Gastroesophageal sphincter (tissue), 4 donors: ENCODE data around the gene ASB18. TPM values are rescaled to one million over a fixed set of nuclear protein-coding genes. Genes with fewer than 3 reads are reported as not detected.

ENCODE experiments used
- ATAC-seq: fragments of 150-250 bp; one replicate; pipeline ENCODE4 v1.9.1; 2016; ENCODE audit warnings: mild to moderate bottlenecking, moderate library complexity
- H3K27ac ChIP-seq, 4 donors: fragments of 200-600 bp; sonication (generic) in 3 of 4; 1 replicate in 3 of 4; 2 replicates in 1 of 4; pipeline ENCODE4 v1.5.1; 2016 to 2019
- H3K27me3 ChIP-seq: fragments of 200-600 bp; sonication (generic); one replicate; pipeline ENCODE4 v1.5.1; 2019
- H3K36me3 ChIP-seq, 2 donors: fragments of 200-600 bp; sonication (generic); one replicate each; pipeline ENCODE4 v1.5.1; 2019; ENCODE audit warnings: control low read depth in 1 of 2
- H3K4me1 ChIP-seq, 3 donors: fragments of 200-600 bp; sonication (generic); 1 replicate in 2 of 3; 2 replicates in 1 of 3; pipeline ENCODE4 v1.5.1; 2016 to 2019; ENCODE audit warnings: control low read depth in 2 of 3
- H3K4me3 ChIP-seq, 2 donors: fragments of 200-600 bp; sonication (generic); one replicate each; pipeline ENCODE4 v1.5.1; 2019; ENCODE audit warnings: mild to moderate bottlenecking in 1 of 2, moderate library complexity in 1 of 2
- H3K9me3 ChIP-seq, 3 donors: fragments of 200-600 bp; sonication (generic); one replicate each; pipeline ENCODE4 v1.5.1; 2017 to 2019; ENCODE audit warnings: control low read depth in 2 of 3
- EP300 ChIP-seq: sonication (generic); formaldehyde crosslinking; IDR thresholded peaks from one replicate; pipeline ENCODE4 v1.6.1; 2017; ENCODE audit warnings: antibody characterized with exemption, mild to moderate bottlenecking
- POLR2A ChIP-seq, 2 donors: fragments of 450-650 bp; IDR thresholded peaks; one replicate each; pipeline ENCODE4 v1.6.1; 2017; ENCODE audit warnings: antibody characterized with exemption in 2 of 2, mild to moderate bottlenecking in 2 of 2, moderate library complexity in 1 of 2
- POLR2AphosphoS5 ChIP-seq: sonication (generic); formaldehyde crosslinking; IDR thresholded peaks from one replicate; pipeline ENCODE4 v1.6.1; 2017; ENCODE audit warnings: antibody characterized with exemption
- WGBS, 2 donors: methylation state at CpG; one replicate each; pipeline ENCODE4 v1.1.5; 2018; ENCODE audit warnings: low coverage in 1 of 2; 5-methylcytosine and 5-hydroxymethylcytosine counted together
- total RNA-seq, 4 donors: library from RNA; depleted of rRNA; stranded (reverse); fragments of >200 nt; gene quantifications; one replicate each; pipeline ENCODE4 v1.1.0, GENCODE V29; 2016
- TF ChIP-seq, protein P1 (sequence below), 4 experiments: fragments of 200-600 bp in 2 of 4; fragments of 450-650 bp in 2 of 4; sonication (generic) in 1 of 4; IDR thresholded peaks; one replicate each; pipeline ENCODE4 v1.5.1; 2017 to 2019; ENCODE audit warnings: antibody characterized with exemption in 4 of 4, mild to moderate bottlenecking in 2 of 4, moderate library complexity in 2 of 4

The ASB18 gene
- total RNA-seq, 4 donors from 2014 or later = not detected

DNA sequence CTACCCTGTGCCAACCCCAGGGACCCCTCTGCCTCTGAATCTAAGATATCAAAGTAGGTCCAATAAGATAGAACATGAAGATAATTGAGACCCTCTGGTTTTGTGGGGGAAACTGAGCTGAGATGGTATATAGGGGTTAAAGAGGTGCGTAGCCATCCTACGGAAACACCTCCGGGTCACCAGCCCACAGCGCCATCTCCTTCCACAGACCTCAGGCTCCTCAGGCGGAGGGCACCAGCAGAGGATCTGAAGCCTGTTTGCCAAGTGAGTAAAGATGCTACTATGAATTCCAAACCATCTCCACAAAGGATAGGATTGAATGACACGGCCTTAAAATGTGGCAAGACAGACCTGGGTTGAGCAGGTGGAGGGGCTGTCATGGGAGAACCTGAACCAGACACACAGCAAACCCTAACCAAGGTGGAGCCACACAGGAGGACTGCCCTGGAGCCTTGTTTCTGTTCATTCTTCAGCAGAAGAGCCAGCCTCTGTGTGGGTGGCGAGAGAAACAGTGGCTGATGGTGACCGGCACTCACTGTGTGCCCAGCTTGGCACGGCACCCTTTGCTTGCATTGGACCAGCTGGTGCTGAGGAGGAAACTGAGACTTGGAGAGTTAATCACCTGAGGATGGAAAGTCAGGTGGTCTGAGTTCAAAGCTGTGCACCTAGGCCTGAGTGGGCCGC lies 106.2 kb downstream of the ASB18 start:
- TF ChIP-seq, protein P1, sequence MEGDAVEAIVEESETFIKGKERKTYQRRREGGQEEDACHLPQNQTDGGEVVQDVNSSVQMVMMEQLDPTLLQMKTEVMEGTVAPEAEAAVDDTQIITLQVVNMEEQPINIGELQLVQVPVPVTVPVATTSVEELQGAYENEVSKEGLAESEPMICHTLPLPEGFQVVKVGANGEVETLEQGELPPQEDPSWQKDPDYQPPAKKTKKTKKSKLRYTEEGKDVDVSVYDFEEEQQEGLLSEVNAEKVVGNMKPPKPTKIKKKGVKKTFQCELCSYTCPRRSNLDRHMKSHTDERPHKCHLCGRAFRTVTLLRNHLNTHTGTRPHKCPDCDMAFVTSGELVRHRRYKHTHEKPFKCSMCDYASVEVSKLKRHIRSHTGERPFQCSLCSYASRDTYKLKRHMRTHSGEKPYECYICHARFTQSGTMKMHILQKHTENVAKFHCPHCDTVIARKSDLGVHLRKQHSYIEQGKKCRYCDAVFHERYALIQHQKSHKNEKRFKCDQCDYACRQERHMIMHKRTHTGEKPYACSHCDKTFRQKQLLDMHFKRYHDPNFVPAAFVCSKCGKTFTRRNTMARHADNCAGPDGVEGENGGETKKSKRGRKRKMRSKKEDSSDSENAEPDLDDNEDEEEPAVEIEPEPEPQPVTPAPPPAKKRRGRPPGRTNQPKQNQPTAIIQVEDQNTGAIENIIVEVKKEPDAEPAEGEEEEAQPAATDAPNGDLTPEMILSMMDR (IDR thresholded peaks at IDR 0.05) = no peak
- TF ChIP-seq EP300 (no peak), POLR2A (IDR thresholded peaks at IDR 0.05) (no peak), POLR2AphosphoS5 (no peak)
- 80 to 100% methylated on average over 1 to 7 of the region's 10 CpGs for WGBS, 2 donors
- peaks cover 0 to 8% (median 0%) of the 10 kb centered on the region in 3 donors for H3K9me3 ChIP-seq
- H3K4me3 ChIP-seq = no peak overlapping the region
- no peaks in the 10 kb centered on the region for H3K36me3 ChIP-seq
- no peak overlapping the region for H3K27ac ChIP-seq
- H3K27me3 ChIP-seq = peaks cover 73% of the 10 kb centered on the region
- peaks cover 0 to 5% (median 2%) of the 10 kb centered on the region in 3 donors for H3K4me1 ChIP-seq
- ATAC-seq = no peak

DNA sequence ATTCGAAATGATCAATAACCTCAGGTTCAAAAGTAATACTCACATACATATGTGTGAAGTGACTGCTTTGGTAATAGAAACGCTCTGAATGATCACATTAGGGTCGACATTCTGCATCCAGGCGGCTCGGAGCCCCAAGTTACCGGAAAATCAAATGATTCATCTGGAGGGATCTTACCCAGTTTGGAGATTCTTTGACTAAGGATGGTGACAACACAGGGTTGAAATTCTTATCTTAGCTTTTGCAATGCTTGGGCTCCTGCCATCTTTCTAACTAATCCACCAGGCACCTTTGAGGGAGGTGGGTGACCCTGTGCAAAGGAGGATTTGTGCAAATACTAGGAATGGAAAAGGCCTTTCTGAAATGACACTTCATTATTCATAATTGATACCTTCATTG lies 106.8 kb downstream of the ASB18 start:
- no peak for TF ChIP-seq EP300
- WGBS, 2 donors = 86 to 94% methylated on average over 3 to 6 of the region's 6 CpGs
- peaks cover 0 to 14% (median 0%) of the 10 kb centered on the region in 3 donors for H3K9me3 ChIP-seq
- H3K36me3 ChIP-seq = no peaks in the 10 kb centered on the region
- H3K4me3 ChIP-seq = no peak overlapping the region
- no peak overlapping the region for H3K27ac ChIP-seq
- no peak for ATAC-seq
- H3K4me1 ChIP-seq = peaks cover 0 to 5% (median 2%) of the 10 kb centered on the region in 3 donors
- peaks cover 67% of the 10 kb centered on the region for H3K27me3 ChIP-seq

DNA sequence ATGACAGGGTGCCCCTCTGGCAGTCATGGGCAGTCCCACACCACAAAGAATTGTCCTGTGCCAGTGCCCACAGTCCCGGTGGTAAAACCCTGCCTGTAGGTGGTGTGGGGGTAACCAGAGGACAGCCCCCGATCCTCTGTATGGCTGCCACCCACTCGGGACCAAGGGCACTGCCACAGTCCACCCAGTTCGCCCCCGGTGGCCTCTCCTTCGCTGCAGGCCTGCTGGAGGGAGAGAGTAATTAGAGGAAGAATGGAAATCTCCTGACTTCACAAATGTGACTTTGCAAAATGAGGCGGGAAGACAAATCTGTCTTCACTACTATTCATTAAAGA lies 107.4 kb downstream of the ASB18 start:
- ATAC-seq = no peak
- 80 to 82% methylated on average over 2 to 4 of the region's 7 CpGs for WGBS, 2 donors
- no peak overlapping the region for H3K27ac ChIP-seq
- H3K27me3 ChIP-seq = peaks cover 61% of the 10 kb centered on the region
- H3K9me3 ChIP-seq = peaks cover 0 to 19% (median 0%) of the 10 kb centered on the region in 3 donors
- no peak overlapping the region for H3K4me3 ChIP-seq
- H3K4me1 ChIP-seq = peaks cover 0 to 5% (median 2%) of the 10 kb centered on the region in 3 donors
- H3K36me3 ChIP-seq = no peaks in the 10 kb centered on the region
- TF ChIP-seq POLR2AphosphoS5 (no peak), EP300 (no peak), POLR2A (IDR thresholded peaks at IDR 0.05) (no peak)
- TF ChIP-seq, protein P1 (IDR thresholded peaks at IDR 0.05) = no peak

DNA sequence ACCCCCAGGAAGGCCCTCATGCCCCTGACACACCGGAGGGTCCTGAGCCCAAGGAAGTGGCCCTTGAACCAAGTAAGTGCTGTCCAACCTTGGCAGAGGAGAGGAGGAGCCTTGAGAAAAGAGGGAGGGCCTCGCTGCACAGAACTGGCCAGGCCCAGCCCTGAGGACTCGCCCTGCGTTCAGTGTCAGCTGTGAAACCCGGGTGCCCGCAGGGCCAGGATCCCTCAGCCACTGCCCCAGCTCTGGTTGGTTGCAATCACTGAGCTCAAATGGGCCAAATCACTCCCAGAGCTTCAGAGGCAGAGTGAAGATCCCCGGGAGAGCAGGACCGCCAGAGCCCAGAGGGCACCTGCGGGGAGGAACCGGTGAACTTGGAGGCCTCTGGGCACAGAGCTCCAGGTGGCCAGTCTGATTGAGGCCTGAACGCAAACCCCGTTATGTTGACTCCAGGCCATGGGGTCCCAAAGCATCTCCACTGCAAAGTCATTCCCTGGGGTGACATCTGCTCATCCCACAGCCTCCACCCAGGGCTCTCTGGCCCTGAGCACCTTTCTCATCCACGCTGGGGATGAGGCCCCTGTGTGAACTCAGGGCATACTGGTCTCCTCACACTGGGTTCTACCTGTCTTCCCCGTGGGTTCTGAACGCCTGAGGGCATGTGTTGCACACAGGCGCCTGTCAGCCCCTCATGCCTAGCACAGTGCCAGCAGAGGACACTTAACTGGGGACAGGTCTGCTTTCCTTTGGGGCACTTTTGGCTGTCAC lies 107.9 kb downstream of the ASB18 start:
- TF ChIP-seq POLR2A (IDR thresholded peaks at IDR 0.05) (no peak), POLR2AphosphoS5 (no peak), EP300 (no peak)
- TF ChIP-seq, protein P1 (IDR thresholded peaks at IDR 0.05) = no peak
- peaks cover 0 to 5% (median 2%) of the 10 kb centered on the region in 3 donors for H3K4me1 ChIP-seq

DNA sequence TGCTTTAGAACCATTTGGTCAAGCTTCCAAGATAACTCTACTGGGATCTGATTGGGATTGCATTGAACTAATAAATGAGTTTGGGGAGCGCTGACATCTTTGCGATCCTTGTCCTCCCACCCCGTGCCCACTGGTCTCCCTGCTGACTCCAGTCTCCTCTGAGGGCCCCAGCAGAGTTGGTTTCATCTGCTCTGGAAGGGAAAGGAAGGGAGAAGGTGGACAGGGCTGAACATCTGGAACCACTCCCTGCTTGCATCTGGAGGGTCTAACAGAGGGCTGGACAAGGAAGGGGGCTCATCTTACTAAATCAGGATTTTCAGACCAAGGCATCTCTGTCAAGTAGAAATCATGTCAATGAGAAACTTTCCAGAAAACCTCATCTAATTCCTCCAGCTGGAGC lies 108.8 kb downstream of the ASB18 start:
- Histone ChIP-seq H3K36me3 (no peaks in the 10 kb centered on the region), H3K27ac (no peak overlapping the region), H3K4me1 (peaks cover 0 to 5% (median 2%) of the 10 kb centered on the region in 3 donors), H3K9me3 (peaks cover 0 to 34% (median 0%) of the 10 kb centered on the region in 3 donors), H3K4me3 (no peak overlapping the region), H3K27me3 (peaks cover 55% of the 10 kb centered on the region)
- TF ChIP-seq POLR2A (IDR thresholded peaks at IDR 0.05) (no peak), EP300 (no peak), POLR2AphosphoS5 (no peak)
- TF ChIP-seq, protein P1 (IDR thresholded peaks at IDR 0.05) = no peak
- WGBS, 2 donors = 83 to 89% methylated on average over 2 to 3 of the region's 3 CpGs
- no peak for ATAC-seq

More for the DNA sequence above, 107.9 kb downstream of the ASB18 start:
- H3K36me3 ChIP-seq = no peaks in the 10 kb centered on the region
- peaks cover 60% of the 10 kb centered on the region for H3K27me3 ChIP-seq
- H3K9me3 ChIP-seq = peaks cover 0 to 25% (median 0%) of the 10 kb centered on the region in 3 donors
- H3K4me3 ChIP-seq = no peak overlapping the region
- no peak for ATAC-seq
- H3K27ac ChIP-seq = no peak overlapping the region
- 100% methylated on average over 1 of the region's 16 CpGs; no CpG with 5 or more reads in 1 of the 2 donors for WGBS, 2 donors
